SK-N-SH (cell line): ENCODE results near the gene THADA.

Source experiments
- CTCF ChIP-seq: fragments of 200-600 bp; sonication (generic); IDR thresholded peaks from 2 replicates; pipeline ENCODE4 v1.6.1; 2017; ENCODE audit warnings: antibody characterized with exemption, mild to moderate bottlenecking, moderate library complexity
- MXI1 ChIP-seq: IDR thresholded peaks from 2 replicates; pipeline ENCODE4 v1.6.1; 2012; ENCODE audit warnings: mild to moderate bottlenecking, low read depth, low read length, improper control_type of control experiment
- TAF1 ChIP-seq: IDR thresholded peaks from 2 replicates; pipeline ENCODE4 v1.6.1; 2012; ENCODE audit warnings: low read depth, mild to moderate bottlenecking, low read length, moderate library complexity, borderline replicate concordance

DNA sequence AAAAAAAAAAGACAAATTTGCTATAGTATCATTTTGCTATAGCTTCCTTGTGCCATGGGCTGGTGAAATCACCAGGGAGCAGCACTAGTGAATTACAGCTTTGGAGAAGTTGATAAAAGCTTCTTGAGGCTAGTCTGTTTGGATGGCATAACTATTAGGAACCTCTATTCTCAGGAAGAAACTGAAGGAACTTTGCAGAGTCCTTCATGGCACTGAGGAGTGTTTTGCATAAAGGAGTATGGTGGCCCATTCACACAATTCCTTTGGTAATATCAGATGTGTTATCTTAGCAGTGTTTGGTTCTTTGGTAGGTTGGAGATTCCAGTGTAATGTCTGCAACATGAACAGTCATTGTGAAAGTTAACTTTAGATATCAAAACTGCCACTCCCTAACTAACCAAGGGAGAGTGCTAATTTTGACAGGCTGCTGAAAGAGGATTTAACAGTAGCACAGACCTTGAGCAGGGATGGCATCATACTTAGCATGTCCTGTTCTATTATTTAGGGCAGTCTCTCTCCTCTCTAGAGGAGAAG, 292.8 kb downstream of the THADA start:
- TF ChIP-seq CTCF: no peak
- TF ChIP-seq TAF1: no peak
- no peak for TF ChIP-seq MXI1
